Measurements from ENCODE around the gene SDF4.

The SDF4 gene

DNA sequence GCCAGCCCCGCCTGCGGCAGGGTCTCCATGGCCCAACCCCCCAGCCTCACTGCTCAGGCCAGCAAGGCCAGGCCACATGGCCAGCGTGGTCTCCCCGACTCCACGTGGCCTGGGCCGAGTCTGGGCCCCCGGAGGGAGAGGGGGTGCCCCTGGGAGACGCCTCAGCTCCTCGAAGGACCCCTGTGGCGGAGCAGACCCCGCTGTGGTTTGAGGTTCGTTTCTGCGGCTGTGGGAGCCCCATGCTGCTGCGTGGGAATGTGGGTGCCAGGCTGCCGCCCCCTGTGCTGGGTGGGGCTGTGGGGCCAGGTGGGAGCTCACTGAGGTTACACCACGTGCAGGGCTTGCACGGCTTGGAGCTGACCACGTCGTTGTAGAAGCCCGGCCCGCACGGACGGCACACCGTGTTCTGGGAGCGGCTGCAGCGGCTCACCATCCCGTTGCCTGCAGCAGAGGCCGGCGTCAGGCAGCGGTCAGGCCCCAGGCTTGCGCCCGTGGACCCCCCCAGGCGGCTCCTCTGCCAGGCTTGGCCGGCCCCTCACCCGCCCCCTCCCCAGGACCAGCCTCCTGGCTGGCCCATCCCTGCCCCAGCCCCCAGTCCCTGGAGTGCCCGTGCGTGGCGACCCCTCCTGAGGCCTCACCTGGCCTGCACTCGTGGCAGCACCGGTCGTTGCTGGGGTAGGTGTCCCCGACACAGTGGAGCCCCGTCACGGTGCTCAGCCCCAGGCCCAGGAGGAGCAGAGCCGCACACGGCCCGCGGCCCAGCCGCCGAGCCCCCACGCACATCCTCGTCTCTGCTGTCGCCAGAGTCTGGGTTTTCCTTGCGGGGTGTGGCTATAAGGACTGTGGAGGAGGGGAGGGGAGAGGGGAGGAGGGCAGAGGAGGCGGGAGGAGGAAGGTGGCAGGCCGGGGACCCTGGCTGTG is 18.2 kb downstream of the SDF4 start, which contains the start of gene TNFRSF4:
Gene TNFRSF4, minus strand, starts transcription at position 809 of the 921 bp plus-strand sequence. Its CDS starts 26 bp downstream, at position 783.
- H3K27ac ChIP-seq, result no peak within 1 kb of the TSS
- no peak for TF ChIP-seq ZFX (IDR thresholded peaks at IDR 0.05)
- TF ChIP-seq, protein P1, sequence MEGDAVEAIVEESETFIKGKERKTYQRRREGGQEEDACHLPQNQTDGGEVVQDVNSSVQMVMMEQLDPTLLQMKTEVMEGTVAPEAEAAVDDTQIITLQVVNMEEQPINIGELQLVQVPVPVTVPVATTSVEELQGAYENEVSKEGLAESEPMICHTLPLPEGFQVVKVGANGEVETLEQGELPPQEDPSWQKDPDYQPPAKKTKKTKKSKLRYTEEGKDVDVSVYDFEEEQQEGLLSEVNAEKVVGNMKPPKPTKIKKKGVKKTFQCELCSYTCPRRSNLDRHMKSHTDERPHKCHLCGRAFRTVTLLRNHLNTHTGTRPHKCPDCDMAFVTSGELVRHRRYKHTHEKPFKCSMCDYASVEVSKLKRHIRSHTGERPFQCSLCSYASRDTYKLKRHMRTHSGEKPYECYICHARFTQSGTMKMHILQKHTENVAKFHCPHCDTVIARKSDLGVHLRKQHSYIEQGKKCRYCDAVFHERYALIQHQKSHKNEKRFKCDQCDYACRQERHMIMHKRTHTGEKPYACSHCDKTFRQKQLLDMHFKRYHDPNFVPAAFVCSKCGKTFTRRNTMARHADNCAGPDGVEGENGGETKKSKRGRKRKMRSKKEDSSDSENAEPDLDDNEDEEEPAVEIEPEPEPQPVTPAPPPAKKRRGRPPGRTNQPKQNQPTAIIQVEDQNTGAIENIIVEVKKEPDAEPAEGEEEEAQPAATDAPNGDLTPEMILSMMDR (conservative IDR thresholded peaks at IDR 0.05), result no peak

DNA sequence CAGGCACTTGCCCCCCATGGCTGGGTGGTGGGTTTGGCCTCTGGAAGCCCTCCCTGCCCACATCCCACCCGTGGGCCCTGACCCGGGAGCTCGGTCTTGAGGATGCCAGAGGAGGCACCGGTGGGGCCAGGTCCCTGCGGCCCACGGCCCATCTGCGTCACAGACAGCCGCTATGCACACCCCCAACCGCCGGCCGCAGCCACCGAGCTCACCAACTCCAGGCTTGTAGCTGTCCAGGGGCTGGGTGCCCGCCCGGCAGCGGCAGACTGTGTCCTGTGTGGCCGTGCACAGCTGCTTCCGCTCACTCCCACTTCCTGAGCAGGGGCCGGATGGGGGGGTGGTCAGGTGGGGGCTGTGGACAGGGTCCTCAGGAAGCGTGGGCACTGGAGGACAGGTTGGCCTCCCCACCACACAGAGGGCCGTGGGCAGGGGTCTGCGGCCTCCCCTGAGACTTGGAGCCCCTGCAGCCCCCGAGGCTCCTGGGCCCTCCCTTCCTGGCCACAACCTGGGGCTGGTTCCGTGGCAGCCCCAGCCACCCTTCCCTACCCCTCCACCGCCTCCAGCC is 18.9 kb downstream of the SDF4 start:
- H3K27ac ChIP-seq, result no peak overlapping the region
- TF ChIP-seq ZFX (IDR thresholded peaks at IDR 0.05), result no peak
- TF ChIP-seq, protein P1 (conservative IDR thresholded peaks at IDR 0.05), result no peak

DNA sequence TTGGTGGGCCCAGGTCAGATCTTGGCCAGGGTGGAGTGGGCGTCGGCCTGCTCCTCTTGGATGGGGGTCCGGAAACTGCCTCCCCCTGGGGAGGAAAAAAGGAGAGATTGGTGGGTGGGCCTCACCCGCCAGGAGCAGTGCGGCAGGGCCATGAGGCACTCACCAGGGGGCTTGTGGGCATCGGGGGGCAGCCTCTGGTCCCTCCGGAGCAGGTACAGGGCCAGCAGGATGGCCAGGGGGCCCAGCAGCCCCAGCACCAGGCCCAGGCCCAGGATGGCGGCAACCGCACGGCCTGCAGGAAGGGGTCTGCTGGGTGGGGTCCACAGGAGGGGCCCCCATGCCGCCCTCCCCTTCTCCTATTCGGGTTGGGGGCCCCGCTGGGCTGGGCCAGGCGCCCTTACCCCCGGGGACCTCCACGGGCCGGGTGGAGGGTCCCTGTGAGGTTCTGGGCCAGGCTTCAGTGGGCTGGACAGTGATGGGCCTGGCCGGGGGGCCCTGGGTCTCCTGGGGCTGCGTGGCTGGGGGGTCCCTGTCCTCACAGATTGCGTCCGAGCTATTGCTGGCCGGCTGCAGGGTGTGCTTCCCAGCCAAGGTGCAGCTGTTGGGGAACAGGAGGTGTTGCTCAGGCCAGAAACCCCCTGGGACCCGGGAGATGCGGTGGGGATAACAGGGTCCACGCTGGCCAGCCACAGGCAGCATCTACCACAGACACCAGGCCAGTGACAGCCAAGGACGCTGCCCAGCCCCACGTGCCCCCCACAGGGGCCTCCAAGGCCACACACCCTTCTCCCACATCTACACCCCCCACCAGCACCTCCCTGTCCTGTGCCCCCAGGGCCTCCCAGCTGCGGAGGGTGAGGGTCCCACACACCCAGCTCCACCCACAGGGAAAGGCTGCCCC is 20.0 kb downstream of the SDF4 start:
- H3K27ac ChIP-seq, result no peak overlapping the region
- TF ChIP-seq ZFX (IDR thresholded peaks at IDR 0.05), result no peak
- TF ChIP-seq, protein P1 (conservative IDR thresholded peaks at IDR 0.05), result no peak

DNA sequence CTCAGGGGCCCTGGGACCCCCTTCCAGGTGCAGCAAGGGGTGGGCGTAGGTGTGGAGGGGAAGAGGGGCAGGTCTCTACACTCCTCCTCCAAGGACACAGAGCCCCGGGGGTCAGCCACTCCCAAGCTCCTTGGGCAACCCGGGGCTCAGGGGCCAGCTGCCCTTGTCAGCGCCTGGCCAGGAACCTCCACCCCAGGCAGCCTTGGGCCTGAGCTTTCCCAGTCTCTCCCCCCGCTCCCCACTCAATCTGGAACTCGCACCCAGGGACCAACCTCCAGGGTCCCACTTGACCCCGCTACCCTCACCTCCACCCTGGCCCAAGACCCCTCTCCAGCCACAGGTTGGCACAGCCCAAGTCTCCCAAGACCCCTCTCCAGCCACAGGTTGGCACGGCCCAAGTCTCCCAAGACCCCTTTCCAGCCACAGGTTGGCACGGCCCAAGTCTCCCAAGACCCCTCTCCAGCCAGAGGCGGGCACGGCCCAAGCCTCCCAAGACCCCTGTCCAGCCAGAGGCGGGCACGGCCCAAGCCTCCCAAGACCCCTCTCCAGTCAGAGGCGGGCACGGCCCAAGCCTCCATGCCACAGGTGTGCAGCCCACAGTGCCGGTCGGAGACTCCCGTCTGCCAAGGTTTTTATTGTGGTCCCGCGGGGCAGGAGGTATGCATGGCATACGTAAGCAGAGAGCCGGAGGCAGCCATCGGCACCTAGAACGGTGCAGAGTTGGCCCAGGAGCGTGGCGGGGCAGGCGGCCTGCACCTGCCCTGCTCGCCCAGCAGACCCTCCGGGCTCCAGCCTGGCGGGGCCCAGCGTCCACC is 20.9 kb downstream of the SDF4 start:
- TF ChIP-seq, protein P1 (conservative IDR thresholded peaks at IDR 0.05), result no peak
- TF ChIP-seq ZFX (IDR thresholded peaks at IDR 0.05), result no peak
- no peak overlapping the region for H3K27ac ChIP-seq

DNA sequence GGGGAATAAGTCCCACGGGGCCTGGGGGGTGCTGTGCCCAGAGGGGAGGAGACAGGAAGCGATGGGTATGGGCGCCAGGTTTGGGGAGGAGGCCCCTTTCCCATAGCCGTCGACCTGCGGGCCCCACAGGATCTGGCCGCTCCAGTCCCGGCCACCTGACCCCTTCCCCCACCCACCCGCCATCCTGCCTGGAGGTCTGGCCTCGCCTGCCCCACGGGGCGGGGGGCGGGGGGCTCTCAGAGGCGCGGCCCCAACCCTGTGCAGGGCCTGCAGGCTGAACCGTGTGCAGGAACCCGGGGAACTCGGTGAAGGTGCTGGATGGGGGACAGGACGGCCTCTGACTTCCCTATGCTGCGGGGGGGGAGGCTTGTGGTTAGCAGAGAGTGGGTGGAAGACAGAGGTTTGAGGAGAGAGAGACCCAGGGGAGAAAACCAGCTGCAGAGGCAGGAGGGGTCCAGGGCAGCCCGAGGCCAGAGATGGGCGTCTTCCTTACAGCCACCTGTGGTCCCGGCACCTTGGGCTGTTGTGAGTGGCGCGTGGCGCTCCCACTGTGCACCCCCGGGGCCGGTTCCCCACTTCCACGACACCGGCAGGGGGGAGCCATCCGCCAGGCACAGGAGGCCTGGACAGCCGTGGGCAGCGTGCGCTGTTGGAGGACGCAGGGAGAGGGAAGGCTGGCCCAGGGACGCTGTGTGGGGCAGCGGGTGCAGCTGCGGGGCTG is 22.9 kb downstream of the SDF4 start:
- H3K27ac ChIP-seq, result no peak overlapping the region
- TF ChIP-seq ZFX (IDR thresholded peaks at IDR 0.05), result no peak
- TF ChIP-seq, protein P1 (conservative IDR thresholded peaks at IDR 0.05), result no peak

DNA sequence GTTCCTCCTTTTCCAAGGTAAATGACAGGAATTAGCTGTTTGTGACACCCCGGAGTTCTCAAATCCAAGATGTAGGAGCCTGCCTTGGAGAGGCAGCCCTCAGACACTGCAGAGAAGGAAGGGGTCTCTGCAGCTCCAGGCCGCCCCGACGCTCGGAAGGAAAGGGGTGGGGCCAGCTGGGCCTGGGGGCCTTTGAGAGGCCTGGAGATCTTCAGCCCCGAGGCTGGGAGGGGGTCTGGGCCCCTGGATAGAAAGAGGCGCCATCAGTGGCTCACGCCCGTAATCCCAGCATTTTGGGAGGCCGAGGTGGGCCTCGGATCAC is 24.3 kb downstream of the SDF4 start:
- no peak overlapping the region for H3K27ac ChIP-seq
- no peak for TF ChIP-seq ZFX (IDR thresholded peaks at IDR 0.05)
- TF ChIP-seq, protein P1 (conservative IDR thresholded peaks at IDR 0.05), result no peak
